ENCODE data around the gene IL17B.

Gene IL17B

DNA sequence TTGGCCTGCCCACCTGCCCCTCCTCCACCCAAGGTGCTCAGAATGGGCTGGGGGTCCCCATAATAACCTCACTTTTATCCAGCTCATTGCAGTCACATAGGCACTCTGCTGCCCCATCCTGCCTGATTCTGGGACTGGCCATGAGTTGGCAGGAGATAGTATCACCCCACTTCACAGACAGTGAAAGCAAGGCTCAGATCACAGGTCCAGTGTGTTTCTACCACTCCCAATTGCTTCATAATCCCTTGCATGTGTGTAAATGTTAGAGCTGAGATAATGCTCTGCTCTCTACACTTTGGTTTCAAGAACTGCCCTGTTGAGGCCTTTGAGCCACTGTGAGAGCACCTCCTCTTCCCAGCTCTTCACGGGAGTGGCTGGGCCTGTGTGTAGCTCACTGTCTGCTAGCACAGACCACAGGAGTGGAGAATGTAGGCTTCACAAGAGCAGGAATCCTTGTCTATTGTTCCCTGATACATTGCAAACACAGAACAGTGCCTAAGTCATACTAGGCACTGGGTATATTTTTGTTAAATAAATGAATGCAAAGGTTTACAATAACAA lies 12.8 kb downstream of the IL17B start:
- H3K4me3 ChIP-seq (ENCODE audit: low read length) = no peak overlapping the region
- DNase-seq (ENCODE audit: low read depth, low spot score) = no peak

GRCh38 chr5:149365418-149365817 lies 13.7 kb downstream of the IL17B start:
- DNase-seq (ENCODE audit: low read depth, low spot score) = no peak
- no peak overlapping the region for H3K4me3 ChIP-seq (ENCODE audit: low read length)

GRCh38 chr5:149364719-149365118 lies 14.4 kb downstream of the IL17B start:
- H3K4me3 ChIP-seq (ENCODE audit: low read length) = no peak overlapping the region
- no peak for DNase-seq (ENCODE audit: low read depth, low spot score)

DNA sequence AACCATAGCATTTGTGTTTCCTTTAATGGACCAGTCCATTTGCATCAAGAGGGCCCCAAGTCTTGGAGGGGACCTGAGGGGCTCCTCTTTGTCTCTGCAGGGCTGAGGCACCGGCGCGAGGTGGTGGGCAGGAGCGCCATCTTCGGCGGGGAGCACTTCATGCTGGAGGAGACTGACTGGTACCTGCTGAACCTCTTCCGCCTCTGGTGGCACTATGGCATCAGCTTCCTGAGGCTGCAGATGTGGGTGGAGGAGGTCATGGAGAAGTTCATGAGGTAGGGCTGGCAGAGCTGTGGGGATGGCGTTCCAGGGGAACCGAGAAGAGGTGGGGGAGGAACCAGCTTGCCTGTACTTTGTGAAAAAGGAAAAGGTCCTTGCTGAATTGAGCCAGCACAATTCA lies 15.2 kb downstream of the IL17B start:
- H3K4me3 ChIP-seq (ENCODE audit: low read length) = no peak overlapping the region
- no peak for DNase-seq (ENCODE audit: low read depth, low spot score)

DNA sequence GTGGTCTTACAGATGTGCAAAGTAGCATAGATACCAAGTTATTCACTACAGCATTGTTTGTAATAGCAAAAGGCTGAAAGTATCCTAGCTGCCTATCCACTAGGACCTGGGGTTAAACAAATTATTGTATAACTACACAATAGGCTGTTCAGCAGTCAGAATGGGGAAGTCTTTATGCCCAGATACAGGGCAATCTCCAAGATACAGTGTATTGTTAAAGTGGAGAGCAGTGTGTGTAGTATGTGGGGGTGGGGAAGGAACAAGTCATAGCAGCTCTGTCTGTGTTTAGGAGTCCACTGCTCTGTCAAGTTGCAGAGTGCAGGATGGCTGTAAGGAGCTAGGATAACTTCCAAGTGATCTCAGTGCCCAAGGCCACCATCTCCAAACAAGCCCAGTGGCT lies 15.7 kb downstream of the IL17B start:
- DNase-seq (ENCODE audit: low read depth, low spot score) = no peak
- H3K4me3 ChIP-seq (ENCODE audit: low read length) = no peak overlapping the region

DNA sequence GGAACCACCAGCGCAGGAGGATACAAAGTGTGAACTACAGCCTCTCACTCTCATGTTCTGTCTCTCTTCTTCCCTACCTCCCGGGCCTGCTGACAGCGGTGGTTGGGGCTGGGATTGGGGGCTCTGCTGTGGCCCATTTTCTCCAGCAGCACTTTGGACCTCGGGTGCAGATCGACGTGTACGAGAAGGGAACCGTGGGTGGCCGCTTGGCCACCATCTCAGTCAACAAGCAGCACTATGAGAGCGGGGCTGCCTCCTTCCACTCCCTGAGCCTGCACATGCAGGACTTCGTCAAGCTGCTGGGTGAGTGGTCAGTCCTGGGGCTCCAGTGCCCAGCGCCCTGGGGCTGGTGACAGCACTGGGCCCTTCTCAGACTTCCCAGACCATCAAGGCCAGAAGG lies 16.6 kb downstream of the IL17B start:
- no peak for DNase-seq (ENCODE audit: low read depth, low spot score)
- H3K4me3 ChIP-seq (ENCODE audit: low read length) = no peak overlapping the region

- H3K4me3 ChIP-seq (ENCODE audit: low read length) = no peak overlapping the region
- DNase-seq (ENCODE audit: low read depth, low spot score) = no peak
Observed at GRCh38 chr5:149360272-149360671, 18.8 kb downstream of the IL17B start.

GRCh38 chr5:149358868-149359495 lies 20.1 kb downstream of the IL17B start:
- DNase-seq (ENCODE audit: low read depth, low spot score) = no peak
- H3K4me3 ChIP-seq (ENCODE audit: low read length) = peak overlapping the region; percentile 86

- peak overlapping the region; percentile 86 for H3K4me3 ChIP-seq (ENCODE audit: low read length)
- DNase-seq (ENCODE audit: low read depth, low spot score) = no peak
Observed at GRCh38 chr5:149358294-149358651, 20.8 kb downstream of the IL17B start.

DNA sequence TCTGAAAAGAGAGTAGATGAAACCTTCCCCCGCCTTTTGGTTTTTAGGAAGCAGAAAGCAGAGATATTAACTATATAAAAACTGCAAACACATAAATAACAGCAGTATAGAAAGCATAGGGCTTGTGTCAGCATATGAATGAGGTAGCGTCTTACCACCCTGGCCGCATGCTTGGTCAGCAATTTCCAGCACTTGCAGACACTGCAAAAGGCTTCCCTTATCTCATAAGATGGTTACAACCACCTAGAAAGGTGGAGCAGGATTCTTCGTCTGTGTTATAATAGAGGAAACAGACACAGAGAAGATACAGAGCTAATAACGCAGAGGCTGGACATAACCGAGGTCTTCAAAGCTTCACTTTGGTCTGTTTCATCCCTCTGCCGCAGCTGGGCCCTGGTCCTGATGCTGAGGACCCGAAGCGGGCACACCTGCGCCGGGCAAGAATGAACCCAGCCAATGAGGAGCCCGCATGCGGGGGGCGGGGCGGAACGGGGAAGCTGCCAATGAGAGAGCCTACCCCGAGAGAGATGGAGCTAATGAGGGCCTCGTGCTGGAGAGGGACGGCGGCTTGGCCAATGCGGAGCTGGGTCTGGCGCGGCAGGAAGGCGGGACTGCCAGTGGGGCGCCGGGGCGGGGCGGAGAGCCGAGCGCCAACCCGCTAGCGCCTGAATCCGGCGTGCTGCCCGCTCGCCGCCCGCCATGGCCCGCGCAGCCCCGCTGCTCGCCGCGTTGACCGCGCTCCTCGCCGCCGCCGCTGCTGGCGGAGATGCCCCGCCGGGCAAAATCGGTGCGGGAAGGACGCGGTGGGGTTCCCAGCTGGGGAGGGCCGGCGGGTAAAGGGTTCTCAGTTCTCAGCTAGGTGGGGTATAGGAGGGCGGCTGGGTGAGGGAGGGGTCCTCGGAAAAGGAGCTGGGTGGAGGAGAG lies 21.5 kb downstream of the IL17B start, which contains the start of gene PCYOX1L:
PCYOX1L (plus strand) TSS at position 677 of the 924 bp plus-strand sequence; CDS start at position 700, 23 bp downstream.
- DNase-seq (ENCODE audit: low read depth, low spot score) = peak; percentile 91
- peak within 1 kb of the TSS; percentile 86 for H3K4me3 ChIP-seq (ENCODE audit: low read length)

- DNase-seq (ENCODE audit: low read depth, low spot score) = no peak
- no peak overlapping the region for H3K4me3 ChIP-seq (ENCODE audit: low read length)
Observed at GRCh38 chr5:149356391-149356790, 22.7 kb downstream of the IL17B start.

GRCh38 chr5:149355688-149356087 lies 23.4 kb downstream of the IL17B start:
- no peak for DNase-seq (ENCODE audit: low read depth, low spot score)
- no peak overlapping the region for H3K4me3 ChIP-seq (ENCODE audit: low read length)

- DNase-seq (ENCODE audit: low read depth, low spot score) = no peak
- H3K4me3 ChIP-seq (ENCODE audit: low read length) = no peak overlapping the region
Observed at GRCh38 chr5:149353911-149354310, 25.2 kb downstream of the IL17B start.

DNA sequence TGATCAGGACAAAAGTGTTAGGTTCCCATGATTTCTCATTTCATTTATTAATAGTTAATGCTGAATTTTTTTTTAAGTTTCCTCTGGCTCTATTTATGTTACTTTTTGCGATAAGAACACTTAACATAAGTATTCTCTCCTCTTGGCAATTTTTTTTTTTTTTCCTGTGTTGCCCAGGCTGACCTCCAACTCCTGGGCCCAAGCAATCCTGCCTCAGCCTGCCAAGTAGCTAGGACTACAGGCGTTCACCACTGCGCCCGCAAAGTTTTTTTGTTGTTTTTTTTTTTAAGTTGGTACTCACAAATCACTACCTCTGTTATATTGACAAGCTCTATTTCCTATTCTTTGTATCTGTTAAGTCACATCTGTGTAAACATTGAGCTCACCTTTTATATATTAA lies 26.9 kb downstream of the IL17B start:
- DNase-seq (ENCODE audit: low read depth, low spot score) = no peak
- H3K4me3 ChIP-seq (ENCODE audit: low read length) = no peak overlapping the region

DNA sequence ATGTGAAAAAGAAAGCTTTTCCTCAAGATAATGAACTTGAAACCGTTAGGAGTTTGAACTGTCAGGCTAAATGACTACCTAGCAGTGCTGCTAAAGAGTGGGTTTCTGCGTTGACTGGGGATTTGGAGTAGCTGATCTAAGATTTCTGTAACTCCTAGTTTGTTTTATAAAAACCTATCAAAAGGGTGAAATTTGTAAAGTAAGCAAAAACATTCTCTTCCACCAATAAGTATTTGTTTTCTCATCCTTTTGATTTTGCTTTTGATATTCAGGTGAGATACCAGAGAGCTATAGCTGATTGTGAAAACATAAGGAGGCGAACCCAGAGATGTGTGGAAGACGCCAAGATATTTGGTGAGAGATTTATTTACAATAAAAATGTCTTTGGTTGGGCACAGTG lies 29.7 kb downstream of the IL17B start:
- DNase-seq (ENCODE audit: low read depth, low spot score) = no peak

DNA sequence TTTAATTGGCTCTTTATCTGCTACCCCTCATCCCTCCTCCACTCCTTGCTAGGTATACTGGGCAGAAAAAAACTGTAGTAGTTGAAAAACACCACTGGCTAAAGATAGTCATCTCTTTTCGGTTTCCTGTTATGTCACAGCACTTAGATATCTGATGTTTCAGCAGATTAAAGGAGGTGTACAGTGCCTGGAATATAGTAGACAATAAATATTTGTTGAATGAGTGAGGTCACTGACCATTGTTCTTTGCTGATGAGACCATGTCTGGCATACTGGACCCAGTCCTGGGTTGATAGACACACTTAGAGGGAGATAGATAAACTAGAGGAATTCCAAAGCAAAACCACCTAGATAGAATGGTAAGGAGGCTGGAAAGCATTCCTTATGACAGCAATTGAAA lies 30.6 kb downstream of the IL17B start:
- DNase-seq (ENCODE audit: low read depth, low spot score) = no peak
- no peak overlapping the region for H3K4me3 ChIP-seq (ENCODE audit: low read length)

More for the DNA sequence above, 29.7 kb downstream of the IL17B start:
- H3K4me3 ChIP-seq (ENCODE audit: low read length) = no peak overlapping the region

DNA sequence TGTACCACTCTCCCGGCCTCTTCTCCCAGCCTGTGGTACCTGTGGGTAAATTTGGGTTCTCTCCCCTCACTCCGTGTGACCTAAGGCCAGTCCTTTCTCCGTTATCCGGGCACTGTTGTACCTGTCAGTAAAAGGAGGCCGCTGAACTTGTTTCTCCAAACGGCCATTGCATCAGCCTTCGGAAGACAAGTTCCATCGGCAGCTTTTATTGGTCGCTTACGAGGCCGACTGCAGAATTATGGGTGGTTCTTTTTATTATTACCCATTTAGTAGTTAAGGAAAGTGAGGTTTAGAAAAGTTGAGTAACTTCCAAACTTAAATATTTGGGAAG lies 33.2 kb downstream of the IL17B start:
- peak overlapping the region; percentile 95 for H3K4me3 ChIP-seq (ENCODE audit: low read length)
- no peak for DNase-seq (ENCODE audit: low read depth, low spot score)

DNA sequence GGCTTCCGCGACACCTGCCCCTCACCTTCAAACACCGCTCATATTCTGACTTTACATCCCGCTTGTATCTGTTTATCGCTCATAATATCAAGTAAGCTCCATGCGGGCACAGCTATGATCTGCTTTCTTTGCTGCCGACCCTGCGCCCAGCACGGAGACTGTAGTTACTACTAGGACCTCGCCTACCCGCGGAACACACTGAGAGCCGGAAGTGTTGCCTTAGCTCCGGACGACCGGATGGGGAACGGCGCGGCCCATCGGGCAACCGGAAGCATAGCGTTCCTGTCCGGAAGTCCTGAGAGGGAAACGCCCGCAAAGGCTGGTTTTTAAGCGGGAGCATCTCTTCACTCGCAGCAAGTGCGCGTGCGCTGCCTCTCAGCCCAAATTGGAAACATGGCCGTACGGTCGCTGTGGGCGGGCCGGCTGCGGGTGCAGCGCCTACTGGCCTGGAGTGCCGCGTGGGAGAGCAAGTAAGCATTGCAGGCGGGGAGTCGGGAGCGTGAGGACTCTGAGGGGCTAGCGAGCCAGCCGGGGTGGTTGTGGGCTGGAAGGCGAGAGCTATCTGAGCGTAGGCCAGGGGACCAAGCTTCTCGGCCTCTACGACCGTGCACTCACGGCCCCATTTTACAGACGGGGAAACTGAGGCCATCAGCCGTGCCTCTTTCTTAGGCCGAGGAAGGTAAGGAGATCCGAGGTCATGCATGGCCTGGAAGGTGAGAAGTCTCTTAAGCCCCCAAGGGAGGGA lies 33.8 kb downstream of the IL17B start, which contains the start of gene GRPEL2:
GRPEL2 (plus strand) TSS at position 353 of the 745 bp plus-strand sequence; CDS start at position 394, 41 bp downstream.
- H3K4me3 ChIP-seq (ENCODE audit: low read length) = peak within 1 kb of the TSS; percentile 95
- peak; percentile 94 for DNase-seq (ENCODE audit: low read depth, low spot score)

- no peak overlapping the region for H3K4me3 ChIP-seq (ENCODE audit: low read length)
- DNase-seq (ENCODE audit: low read depth, low spot score) = no peak
Observed at GRCh38 chr5:149344151-149344550, 34.9 kb downstream of the IL17B start.

DNA sequence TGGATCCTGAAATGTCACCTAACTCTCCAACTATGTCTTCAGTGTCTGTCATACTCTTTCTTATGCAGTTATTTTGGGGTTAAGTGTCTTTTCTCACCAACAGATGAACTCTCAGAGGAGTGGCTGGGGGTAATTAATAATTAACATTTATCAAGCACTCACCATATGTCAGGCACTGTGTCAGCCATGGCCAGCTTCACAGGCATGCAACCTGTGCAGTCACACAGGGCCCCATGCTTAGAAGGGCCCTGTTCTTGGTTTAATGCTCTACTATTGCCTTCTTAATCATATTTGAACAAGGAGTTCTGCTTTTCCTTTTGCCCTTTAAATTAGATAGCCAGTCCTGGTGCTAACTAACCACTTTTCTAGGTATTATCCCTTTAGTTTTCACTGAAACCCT lies 37.2 kb downstream of the IL17B start:
- DNase-seq (ENCODE audit: low read depth, low spot score) = no peak

More for the DNA sequence above, 37.2 kb downstream of the IL17B start:
- no peak overlapping the region for H3K4me3 ChIP-seq (ENCODE audit: low read length)

Measured in Jurkat, Clone E6-1 (cell line).